GM18907 (cell line): ENCODE measurements around the gene SCAMP3.
A peak's percentile ranks its signal among the peaks of the same experiment; 100 is the strongest.
"Not testable (repeated sequence)": the region's sequence is repeated elsewhere in the genome, so short reads cannot be mapped to it uniquely, and the experiment has no call there.

Experiments used
- ATAC-seq: cut with Tn5 transposase; IDR thresholded peaks from one replicate; pipeline ENCODE4 v1.9.1; 2021; ENCODE audit warnings: mild to moderate bottlenecking, moderate library complexity; ENCODE audit not compliant: unreplicated experiment

SCAMP3 gene

GRCh38 chr1:155261852-155262673 lies at the start of gene SCAMP3:
Gene SCAMP3, minus strand, starts transcription at chr1:155262360. Its CDS starts 209 bp downstream, at chr1:155262151.
- peak; percentile 89 for ATAC-seq

GRCh38 chr1:155309423-155310021 lies 47.4 kb upstream of the SCAMP3 start:
- ATAC-seq, result no peak

GRCh38 chr1:155308493-155309422 lies 46.6 kb upstream of the SCAMP3 start, which contains the start of gene FDPS:
Gene FDPS, plus strand, starts transcription at chr1:155308866. Its CDS starts 924 bp downstream, at chr1:155309790.
- peak; percentile 89 for ATAC-seq

- no peak for ATAC-seq
Measured at GRCh38 chr1:155307247-155307740, 45.1 kb upstream of the SCAMP3 start.

- no peak for ATAC-seq
Measured at GRCh38 chr1:155305881-155306391, 43.8 kb upstream of the SCAMP3 start.

GRCh38 chr1:155304558-155305063 lies 42.5 kb upstream of the SCAMP3 start:
- no peak for ATAC-seq

- no peak for ATAC-seq
Measured at GRCh38 chr1:155301342-155301841, 39.2 kb upstream of the SCAMP3 start, which contains the start of gene PKLR. Gene PKLR, minus strand, starts transcription at chr1:155301438. Its CDS starts 43 bp downstream, at chr1:155301395.

GRCh38 chr1:155300553-155301329 lies 38.6 kb upstream of the SCAMP3 start:
- no peak for ATAC-seq

- no peak for ATAC-seq
Measured at GRCh38 chr1:155300024-155300423, 37.9 kb upstream of the SCAMP3 start.

GRCh38 chr1:155297384-155297783 lies 35.2 kb upstream of the SCAMP3 start:
- no peak for ATAC-seq

GRCh38 chr1:155296661-155297060 lies 34.5 kb upstream of the SCAMP3 start:
- no peak for ATAC-seq

- ATAC-seq, result no peak
Measured at GRCh38 chr1:155295942-155296267, 33.7 kb upstream of the SCAMP3 start.

GRCh38 chr1:155295183-155295941 lies 33.2 kb upstream of the SCAMP3 start:
- ATAC-seq, result no peak

GRCh38 chr1:155294520-155295182 lies 32.5 kb upstream of the SCAMP3 start:
- ATAC-seq, result no peak

GRCh38 chr1:155293086-155293749 lies 31.1 kb upstream of the SCAMP3 start:
- no peak for ATAC-seq

- not testable (repeated sequence) for ATAC-seq
Measured at GRCh38 chr1:155291006-155291405, 28.8 kb upstream of the SCAMP3 start.

GRCh38 chr1:155287987-155288543 lies 25.9 kb upstream of the SCAMP3 start:
- no peak for ATAC-seq
